GM23248 (cell line): ENCODE data around the gene NPAS2.

ENCODE experiments used
- EZH2 ChIP-seq: fragments of 200-600 bp; sonication (generic); IDR thresholded peaks from 2 replicates; pipeline ENCODE4 v1.6.1; 2018; ENCODE audit warnings: antibody characterized with exemption, mild to moderate bottlenecking; ENCODE audit not compliant: insufficient read depth, poor library complexity, severe bottlenecking
- EZH2phosphoT487 ChIP-seq: fragments of 200-600 bp; sonication (generic); IDR thresholded peaks from 2 replicates; pipeline ENCODE4 v1.6.1; 2018; ENCODE audit warnings: antibody characterized with exemption, moderate library complexity, mild to moderate bottlenecking, low read depth; ENCODE audit not compliant: insufficient read depth

GRCh38 chr2:100780203-100781008, 39.5 kb upstream of the NPAS2 start:
- TF ChIP-seq EZH2 (no peak), EZH2phosphoT487 (no peak)
